NCI-H146 (cell line): Measurements from ENCODE around the gene SLC45A2.
"Not testable (repeated sequence)": the region's sequence is repeated elsewhere in the genome, so short reads cannot be mapped to it uniquely, and the experiment has no call there.

Experiments used
- DNase-seq: peaks from one replicate; lab custom pipeline; 2025; lab: John Stamatoyannopoulos, UW

The SLC45A2 gene

GRCh38 chr5:33984671-33985124 lies at the start of gene SLC45A2:
SLC45A2 (minus strand) TSS chr5:33984693; CDS start chr5:33984583, 110 bp downstream.
- DNase-seq: no peak

- no peak for DNase-seq
Observed at GRCh38 chr5:34031966-34032365, 47.5 kb upstream of the SLC45A2 start.

GRCh38 chr5:34031117-34031516 lies 46.6 kb upstream of the SLC45A2 start:
- DNase-seq: no peak

- DNase-seq: not testable (repeated sequence)
Observed at GRCh38 chr5:34030585-34030984, 46.1 kb upstream of the SLC45A2 start.

- no peak for DNase-seq
Observed at GRCh38 chr5:34030048-34030447, 45.6 kb upstream of the SLC45A2 start.

- DNase-seq: no peak
Observed at GRCh38 chr5:34028349-34028748, 43.9 kb upstream of the SLC45A2 start.

- DNase-seq: peak; percentile 85
Observed at GRCh38 chr5:34026089-34026761, 41.7 kb upstream of the SLC45A2 start.

- no peak for DNase-seq
Observed at GRCh38 chr5:34022121-34022705, 37.7 kb upstream of the SLC45A2 start.

- DNase-seq: no peak
Observed at GRCh38 chr5:34021334-34021733, 36.8 kb upstream of the SLC45A2 start.

- DNase-seq: no peak
Observed at GRCh38 chr5:34020726-34021125, 36.2 kb upstream of the SLC45A2 start.

GRCh38 chr5:34017254-34017653 lies 32.8 kb upstream of the SLC45A2 start:
- no peak for DNase-seq

GRCh38 chr5:34016750-34017149 lies 32.3 kb upstream of the SLC45A2 start:
- DNase-seq: no peak

- no peak for DNase-seq
Observed at GRCh38 chr5:34016222-34016621, 31.7 kb upstream of the SLC45A2 start.

GRCh38 chr5:34015120-34015822 lies 30.8 kb upstream of the SLC45A2 start:
- no peak for DNase-seq

- DNase-seq: no peak
Observed at GRCh38 chr5:34014626-34015025, 30.1 kb upstream of the SLC45A2 start.

GRCh38 chr5:34013547-34013946 lies 29.1 kb upstream of the SLC45A2 start:
- DNase-seq: no peak

- no peak for DNase-seq
Observed at GRCh38 chr5:34012791-34013190, 28.3 kb upstream of the SLC45A2 start.

- no peak for DNase-seq
Observed at GRCh38 chr5:34011536-34011935, 27.0 kb upstream of the SLC45A2 start.

GRCh38 chr5:34010146-34010545 lies 25.7 kb upstream of the SLC45A2 start:
- peak; percentile 76 for DNase-seq

GRCh38 chr5:34009610-34010009 lies 25.1 kb upstream of the SLC45A2 start:
- DNase-seq: no peak

GRCh38 chr5:34008802-34009201 lies 24.3 kb upstream of the SLC45A2 start:
- no peak for DNase-seq

- peak; percentile 96 for DNase-seq
Observed at GRCh38 chr5:34007621-34008600, 23.4 kb upstream of the SLC45A2 start, which contains the start of gene AMACR. AMACR (minus strand) TSS chr5:34008050; CDS start chr5:34008019, 31 bp downstream.
